ENCODE results near the gene MAN1A2.

DNA sequence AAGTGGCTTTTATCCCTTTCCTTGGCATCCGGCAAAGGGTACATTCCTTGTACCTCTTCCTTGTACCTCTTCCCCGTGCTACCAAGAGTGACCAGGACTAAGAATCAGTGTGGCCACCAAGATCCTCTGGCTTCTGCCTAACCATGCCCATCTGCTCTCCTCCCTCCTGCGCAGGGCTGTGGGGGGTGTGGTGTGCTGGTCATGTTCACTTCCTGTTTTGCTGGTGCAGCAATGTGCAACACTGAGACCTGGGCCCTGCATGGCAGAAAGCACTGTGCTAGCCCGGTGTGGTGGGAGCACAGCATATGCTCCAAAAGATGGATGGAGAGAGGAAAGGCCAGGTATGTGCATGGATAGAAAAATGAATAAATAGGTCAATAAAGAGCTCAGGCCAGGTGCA, 205.3 kb downstream of the MAN1A2 start:
- TF ChIP-seq POLR2A (IDR thresholded peaks at IDR 0.05) (no peak), POLR2AphosphoS5 (IDR thresholded peaks at IDR 0.05) (no peak)

Data from prostate gland (tissue), 1 donor.